RWPE1 (cell line): Measurements from ENCODE around the gene ABCA13.

Source experiments
- CTCF ChIA-PET: fragments of 350-600 bp; sonication (Branson Sonifier 250); formaldehyde crosslinking; extraction: SDS; loops from one replicate; lab custom pipeline; 2021; lab: Yijun Ruan, JAX
- POLR2A ChIA-PET: fragments of 400-600 bp; formaldehyde crosslinking; extraction: SDS; loops from one replicate; lab custom pipeline; 2020; ENCODE audit warnings: antibody characterized with exemption; ENCODE audit not compliant: low non-redundant PET; lab: Yijun Ruan, JAX
- DNase-seq: peaks from one replicate; pipeline ENCODE4 v3.0.0; 2012; ENCODE audit warnings: low spot score
- H3K27ac ChIP-seq: fragments of 450-650 bp; 2 replicates; pipeline ENCODE4 v1.5.1; 2017
- CTCF ChIP-seq: fragments of 450-650 bp; conservative IDR thresholded peaks from 2 replicates; pipeline ENCODE4 v1.5.1; 2017; ENCODE audit warnings: low read depth, mild to moderate bottlenecking

The ABCA13 gene

GRCh38 chr7:48658138-48658537, 486.9 kb downstream of the ABCA13 start:
- no peak overlapping the region for H3K27ac ChIP-seq
- ChIA-PET CTCF (no interaction called here), POLR2A (no interaction called here)
- DNase-seq: no peak
- TF ChIP-seq CTCF: no peak

GRCh38 chr7:48660306-48660870, 489.1 kb downstream of the ABCA13 start:
- ChIA-PET POLR2A (no interaction called here), CTCF (no interaction called here)
- H3K27ac ChIP-seq: no peak overlapping the region
- no peak for DNase-seq
- no peak for TF ChIP-seq CTCF

- POLR2A ChIA-PET: no interaction called here
- no peak for TF ChIP-seq CTCF
- no peak overlapping the region for H3K27ac ChIP-seq
- no peak for DNase-seq
- CTCF ChIA-PET: no interaction called here
Measured at GRCh38 chr7:48664241-48664640, 493.0 kb downstream of the ABCA13 start.

- ChIA-PET POLR2A (no interaction called here), CTCF (interaction anchor here (0.7 kb wide), 1 partner anchor 1142 kb away, joined by 4 read pairs; no protein-coding TSS in a partner anchor)
- DNase-seq: no peak
- H3K27ac ChIP-seq: no peak overlapping the region
- TF ChIP-seq CTCF: no peak
Measured at GRCh38 chr7:48665353-48666135, 494.3 kb downstream of the ABCA13 start.

- ChIA-PET CTCF (no interaction called here), POLR2A (no interaction called here)
- no peak overlapping the region for H3K27ac ChIP-seq
- no peak for TF ChIP-seq CTCF
- no peak for DNase-seq
Measured at GRCh38 chr7:48667407-48667806, 496.1 kb downstream of the ABCA13 start.

GRCh38 chr7:48671656-48672055, 500.4 kb downstream of the ABCA13 start:
- CTCF ChIA-PET: no interaction called here
- no peak for DNase-seq
- TF ChIP-seq CTCF: no peak
- POLR2A ChIA-PET: no interaction called here
- no peak overlapping the region for H3K27ac ChIP-seq
